K562 (cell line): ENCODE results near the gene P2RX1. TPM values are rescaled to one million over a fixed set of nuclear protein-coding genes. Genes with fewer than 3 reads are reported as not detected.

Source experiments
- BDP1 ChIP-seq: IDR thresholded peaks from 3 replicates; pipeline ENCODE4 v1.6.1; 2011; ENCODE audit not compliant: insufficient read length, insufficient read depth
- EP300 ChIP-seq: IDR thresholded peaks from 2 replicates; pipeline ENCODE4 v1.6.1; 2012; ENCODE audit warnings: low read length, improper control_type of control experiment
- HINFP ChIP-seq: fragments of 450-650 bp; conservative IDR thresholded peaks from 2 replicates; pipeline ENCODE4 v1.6.1; 2016; ENCODE audit warnings: missing genetic modification characterization, low read depth, mild to moderate bottlenecking, control low read depth, missing compliant biosample characterization
- HMGXB4 ChIP-seq: sonication (generic); formaldehyde crosslinking; IDR thresholded peaks from 2 replicates; pipeline ENCODE4 v1.8.1; 2023; ENCODE audit warnings: mild to moderate bottlenecking, missing genetic modification reagents
- HNRNPLL ChIP-seq: fragments of 200-400 bp; formaldehyde crosslinking; IDR thresholded peaks from 2 replicates; pipeline ENCODE4 v1.6.1; 2017; ENCODE audit warnings: low read length, low read depth, mild to moderate bottlenecking; ENCODE audit not compliant: poor library complexity, severe bottlenecking
- KAT7 ChIP-seq: sonication (generic); formaldehyde crosslinking; IDR thresholded peaks from 2 replicates; pipeline ENCODE4 v1.8.0; 2022; ENCODE audit warnings: missing genetic modification reagents, mild to moderate bottlenecking, borderline replicate concordance
- KDM2B ChIP-seq: fragments of 250-450 bp; sonication (Bioruptor Pico); IDR thresholded peaks from 2 replicates; pipeline ENCODE4 v1.8.0; 2021; ENCODE audit warnings: mild to moderate bottlenecking, moderate library complexity
- MEF2A ChIP-seq: IDR thresholded peaks from 2 replicates; pipeline ENCODE4 v1.6.1; 2011; ENCODE audit warnings: low read depth, mild to moderate bottlenecking, low read length, moderate library complexity; ENCODE audit not compliant: control insufficient read depth
- RCOR1 ChIP-seq, 2 experiments: IDR thresholded peaks; 2 replicates each; pipeline ENCODE4 v1.6.1; 2012; ENCODE audit warnings: low read depth in 2 of 2, low read length in 2 of 2, borderline replicate concordance in 1 of 2, improper control_type of control experiment in 1 of 2
- RUNX1 ChIP-seq: sonication (generic); IDR thresholded peaks from 2 replicates; pipeline ENCODE4 v1.6.1; 2016; ENCODE audit warnings: antibody characterized with exemption, low read depth
- TCF3 ChIP-seq: sonication (generic); formaldehyde crosslinking; IDR thresholded peaks from 2 replicates; pipeline ENCODE4 v1.4.0; 2020; ENCODE audit warnings: mild to moderate bottlenecking, missing genetic modification reagents
- USF2 ChIP-seq: sonication (generic); formaldehyde crosslinking; IDR thresholded peaks from 2 replicates; pipeline ENCODE4 v1.5.0; 2020; ENCODE audit warnings: missing genetic modification reagents
- ZBED1 ChIP-seq: IDR thresholded peaks from 2 replicates; pipeline ENCODE4 v1.6.1; 2014
- ZNF23 ChIP-seq: fragments of 250-450 bp; sonication (Bioruptor Pico); IDR thresholded peaks from 2 replicates; pipeline ENCODE4 v1.4.0; 2020; ENCODE audit warnings: mild to moderate bottlenecking
- ZNF764 ChIP-seq: fragments of 250-450 bp; sonication (Bioruptor Pico); IDR thresholded peaks from 2 replicates; pipeline ENCODE4 v1.4.0; 2020; ENCODE audit warnings: low read depth, mild to moderate bottlenecking, moderate library complexity
- ZSCAN29 ChIP-seq: fragments of 450-650 bp; IDR thresholded peaks from 2 replicates; pipeline ENCODE4 v1.6.1; 2017
- polyA plus RNA-seq, 8 experiments: library from polyadenylated mRNA; depleted of rRNA in 4 of 8; stranded (reverse) in 5 of 8; unstranded in 3 of 8; fragments of >200 nt; fragmentation: Nextera tagmentation in 2 of 8; fragmentation: Illumina TruSeq in 1 of 8; extraction: Ambion mirVana in 2 of 8; extraction: Trizol in 1 of 8; gene quantifications; 2 replicates each; pipeline versions ENCODE4 v1.2.1 to v1.2.3, GENCODE V29; 2011 to 2014; ENCODE audit warnings: inconsistent platforms in 1 of 8, missing spikeins in 1 of 8
- total RNA-seq, 7 experiments: library from RNA; depleted of rRNA in 6 of 7; stranded (reverse); fragments of >200 nt in 6 of 7; fragmentation: Illumina TruSeq in 2 of 7; extraction: Trizol in 2 of 7; gene quantifications; 2 replicates each; pipeline versions ENCODE4 v1.2.1 to v1.2.3, GENCODE V29; 2011 to 2021; ENCODE audit warnings: low replicate concordance in 1 of 7

Gene P2RX1
- total and polyA plus RNA-seq, 9 of the 15 experiments (the other 6 are each of a cell fraction or from before 2014, with no cell fraction given), result 0.27 to 20.3 (median 10.3) TPM

GRCh38 chr17:3913531-3914311, 2.5 kb downstream of the P2RX1 start (continued):
- TF ChIP-seq MEF2A (no peak), ZNF764 (CRISPR knock-in tag) (no peak), BDP1 (no peak), EP300 (no peak), HINFP (tag) (no peak), HNRNPLL (no peak), RUNX1 (no peak), ZNF23 (CRISPR knock-in tag) (no peak), HMGXB4 (CRISPR knock-in tag) (no peak), KDM2B (CRISPR knock-in tag) (no peak), RCOR1 (IDR thresholded peaks at IDR 0.05; ENCODE audit: borderline replicate concordance in 1 of 2, low read depth in 2 of 2, low read length in 2 of 2) (0 out of 4 replicates have a peak, but pooled peaks of 1 of the 2 experiments have one; percentile 14), USF2 (CRISPR knock-in tag) (no peak), KAT7 (0 out of 2 replicates have a peak, but pooled peaks have one; percentile 39), TCF3 (CRISPR knock-in tag) (0 out of 2 replicates have a peak, but pooled peaks have one; percentile 11), ZSCAN29 (no peak), ZBED1 (no peak)
